Measurements from ENCODE around the gene VILL.

Gene VILL

GRCh38 chr3:37995652-37996641 lies 5.4 kb downstream of the VILL start:
- Histone ChIP-seq H3K4me1 (ENCODE audit: insufficient read depth, low read length) (peaks cover 11% of the 10 kb centered on the region; the same call in 1 of the 2 replicates), H3K9ac (ENCODE audit: low read depth, low read length) (no peak overlapping the region), H3K9me3 (ENCODE audit: control insufficient read depth, insufficient read depth, low read length) (no peaks in the 10 kb centered on the region), H3K36me3 (ENCODE audit: insufficient read depth, low read length) (no peaks in the 10 kb centered on the region)

- H3K9ac ChIP-seq (ENCODE audit: low read depth, low read length), result no peak overlapping the region
- peaks cover 10% of the 10 kb centered on the region; the same call in 1 of the 2 replicates for H3K4me1 ChIP-seq (ENCODE audit: insufficient read depth, low read length)
- no peaks in the 10 kb centered on the region for H3K36me3 ChIP-seq (ENCODE audit: insufficient read depth, low read length)
- H3K9me3 ChIP-seq (ENCODE audit: control insufficient read depth, insufficient read depth, low read length), result no peaks in the 10 kb centered on the region
Observed at GRCh38 chr3:37996785-37997301, 6.3 kb downstream of the VILL start.

GRCh38 chr3:37997342-37997741 lies 6.8 kb downstream of the VILL start:
- Histone ChIP-seq H3K4me1 (ENCODE audit: insufficient read depth, low read length) (peaks cover 7% of the 10 kb centered on the region; the same call in 1 of the 2 replicates), H3K36me3 (ENCODE audit: insufficient read depth, low read length) (no peaks in the 10 kb centered on the region)

GRCh38 chr3:37997791-37998370 lies 7.3 kb downstream of the VILL start:
- Histone ChIP-seq H3K4me1 (ENCODE audit: insufficient read depth, low read length) (peaks cover 7% of the 10 kb centered on the region; the same call in 1 of the 2 replicates), H3K36me3 (ENCODE audit: insufficient read depth, low read length) (no peaks in the 10 kb centered on the region), H3K9ac (ENCODE audit: low read depth, low read length) (no peak overlapping the region), H3K9me3 (ENCODE audit: control insufficient read depth, insufficient read depth, low read length) (no peaks in the 10 kb centered on the region)

More at GRCh38 chr3:37997342-37997741, 6.8 kb downstream of the VILL start:
- Histone ChIP-seq H3K9me3 (ENCODE audit: control insufficient read depth, insufficient read depth, low read length) (no peaks in the 10 kb centered on the region), H3K9ac (ENCODE audit: low read depth, low read length) (no peak overlapping the region)

GRCh38 chr3:37999836-38000235 lies 9.2 kb downstream of the VILL start:
- no peaks in the 10 kb centered on the region for H3K9me3 ChIP-seq (ENCODE audit: control insufficient read depth, insufficient read depth, low read length)
- H3K36me3 ChIP-seq (ENCODE audit: insufficient read depth, low read length), result no peaks in the 10 kb centered on the region
- peaks cover 5% of the 10 kb centered on the region; the same call in 1 of the 2 replicates for H3K4me1 ChIP-seq (ENCODE audit: insufficient read depth, low read length)
- H3K9ac ChIP-seq (ENCODE audit: low read depth, low read length), result no peak overlapping the region

GRCh38 chr3:38000242-38000916 lies 9.8 kb downstream of the VILL start:
- Histone ChIP-seq H3K9ac (ENCODE audit: low read depth, low read length) (no peak overlapping the region), H3K9me3 (ENCODE audit: control insufficient read depth, insufficient read depth, low read length) (no peaks in the 10 kb centered on the region), H3K4me1 (ENCODE audit: insufficient read depth, low read length) (peaks cover 5% of the 10 kb centered on the region; the same call in 1 of the 2 replicates), H3K36me3 (ENCODE audit: insufficient read depth, low read length) (no peaks in the 10 kb centered on the region)

GRCh38 chr3:38000965-38001455 lies 10.4 kb downstream of the VILL start:
- no peak overlapping the region for H3K9ac ChIP-seq (ENCODE audit: low read depth, low read length)
- no peaks in the 10 kb centered on the region for H3K9me3 ChIP-seq (ENCODE audit: control insufficient read depth, insufficient read depth, low read length)
- no peaks in the 10 kb centered on the region for H3K36me3 ChIP-seq (ENCODE audit: insufficient read depth, low read length)
- H3K4me1 ChIP-seq (ENCODE audit: insufficient read depth, low read length), result peaks cover 5% of the 10 kb centered on the region; the same call in 1 of the 2 replicates

GRCh38 chr3:38001456-38002081 lies 11.0 kb downstream of the VILL start:
- Histone ChIP-seq H3K9ac (ENCODE audit: low read depth, low read length) (no peak overlapping the region), H3K36me3 (ENCODE audit: insufficient read depth, low read length) (no peaks in the 10 kb centered on the region), H3K4me1 (ENCODE audit: insufficient read depth, low read length) (peaks cover 5% of the 10 kb centered on the region; the same call in 1 of the 2 replicates), H3K9me3 (ENCODE audit: control insufficient read depth, insufficient read depth, low read length) (no peaks in the 10 kb centered on the region)

- Histone ChIP-seq H3K9me3 (ENCODE audit: control insufficient read depth, insufficient read depth, low read length) (no peaks in the 10 kb centered on the region), H3K4me1 (ENCODE audit: insufficient read depth, low read length) (peaks cover 5% of the 10 kb centered on the region; the same call in 1 of the 2 replicates), H3K36me3 (ENCODE audit: insufficient read depth, low read length) (no peaks in the 10 kb centered on the region), H3K9ac (ENCODE audit: low read depth, low read length) (no peak overlapping the region)
Observed at GRCh38 chr3:38002291-38002876, 11.8 kb downstream of the VILL start.

- no peak overlapping the region for H3K9ac ChIP-seq (ENCODE audit: low read depth, low read length)
- H3K9me3 ChIP-seq (ENCODE audit: control insufficient read depth, insufficient read depth, low read length), result no peaks in the 10 kb centered on the region
- H3K36me3 ChIP-seq (ENCODE audit: insufficient read depth, low read length), result no peaks in the 10 kb centered on the region
- H3K4me1 ChIP-seq (ENCODE audit: insufficient read depth, low read length), result peaks cover 5% of the 10 kb centered on the region; the same call in 1 of the 2 replicates
Observed at GRCh38 chr3:38002940-38003339, 12.4 kb downstream of the VILL start.

- H3K9me3 ChIP-seq (ENCODE audit: control insufficient read depth, insufficient read depth, low read length), result no peaks in the 10 kb centered on the region
- peaks cover under 1% of the 10 kb centered on the region; the same call in 1 of the 2 replicates for H3K4me1 ChIP-seq (ENCODE audit: insufficient read depth, low read length)
- H3K9ac ChIP-seq (ENCODE audit: low read depth, low read length), result no peak overlapping the region
- H3K36me3 ChIP-seq (ENCODE audit: insufficient read depth, low read length), result no peaks in the 10 kb centered on the region
Observed at GRCh38 chr3:38003371-38003816, 12.8 kb downstream of the VILL start.

GRCh38 chr3:38003817-38004414 lies 13.3 kb downstream of the VILL start:
- no peak overlapping the region for H3K9ac ChIP-seq (ENCODE audit: low read depth, low read length)
- H3K36me3 ChIP-seq (ENCODE audit: insufficient read depth, low read length), result no peaks in the 10 kb centered on the region
- H3K4me1 ChIP-seq (ENCODE audit: insufficient read depth, low read length), result no peaks in the 10 kb centered on the region
- H3K9me3 ChIP-seq (ENCODE audit: control insufficient read depth, insufficient read depth, low read length), result no peaks in the 10 kb centered on the region

Measured in ES-I3 (cell line).